ENCODE data around the gene CCDC92. TPM values are rescaled to one million over a fixed set of nuclear protein-coding genes. Genes with fewer than 3 reads are reported as not detected.

CCDC92 gene
- total and polyA plus RNA-seq, 2 donors (not counting 3 experiments of a cell fraction or from before 2014, with no cell fraction given): 41.2 to 41.6 TPM

DNA sequence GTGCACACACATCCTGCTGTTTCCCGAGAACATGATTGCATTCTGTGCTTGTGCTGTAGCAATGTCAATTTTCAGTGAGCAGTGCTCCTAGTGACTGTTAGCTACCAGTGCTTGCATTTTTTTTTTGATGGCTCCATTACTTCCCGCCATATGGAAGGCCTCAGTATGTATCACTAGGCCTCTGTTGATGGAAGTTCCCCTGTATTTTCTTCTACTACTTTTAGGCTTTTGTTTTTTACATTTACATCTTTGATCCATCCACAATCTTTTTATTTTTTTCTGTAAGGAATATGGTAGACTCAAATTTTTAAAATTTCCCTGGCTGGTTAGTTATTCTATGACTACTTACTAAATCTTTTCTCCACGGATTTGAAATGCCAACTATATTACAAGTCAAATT, 49.5 kb upstream of the CCDC92 start:
- H3K9me3 ChIP-seq (replicated peaks; ENCODE audit: control insufficient read depth, insufficient read depth, low read length): no peaks in the 10 kb centered on the region
- no peak overlapping the region for H3K9ac ChIP-seq (replicated peaks; ENCODE audit: extremely low read depth, insufficient read depth, low read length)
- DNase-seq (ENCODE audit: low read depth, low spot score) (no peak), FAIRE-seq (no peak)
- ChIA-PET CTCF (interaction anchor here (0.6 to 1.7 kb wide), 2 partner anchors 10 to 116 kb away, joined by 3 to 5 read pairs; no protein-coding TSS in a partner anchor), POLR2A (no interaction called here)
- H3K79me2 ChIP-seq (ENCODE audit: control insufficient read depth, insufficient read depth, low read length): no peaks in the 10 kb centered on the region
- BruUV-seq (replicated peaks): no TSS peak
- H3K4me2 ChIP-seq (ENCODE audit: insufficient read depth, low read length): no peak overlapping the region
- intact Hi-C loops (cut with micrococcal nuclease) (no loop called here), dilution Hi-C loops (cut with MboI; ENCODE audit: extremely low pct_ligation_motif_present, low sequenced_read_pairs) (no loop called here)
- no peak for TF ChIP-seq MYC (IDR thresholded peaks at IDR 0.05; ENCODE audit: low read depth, low read length)
- TF ChIP-seq EZH2 (IDR thresholded peaks at IDR 0.05; ENCODE audit: borderline replicate concordance, low read depth, low read length, severe bottlenecking): no peak
- no peak for TF ChIP-seq JUN (IDR thresholded peaks at IDR 0.05; ENCODE audit: borderline replicate concordance, insufficient read depth, insufficient read length, low read depth)
- TF ChIP-seq, protein P1, sequence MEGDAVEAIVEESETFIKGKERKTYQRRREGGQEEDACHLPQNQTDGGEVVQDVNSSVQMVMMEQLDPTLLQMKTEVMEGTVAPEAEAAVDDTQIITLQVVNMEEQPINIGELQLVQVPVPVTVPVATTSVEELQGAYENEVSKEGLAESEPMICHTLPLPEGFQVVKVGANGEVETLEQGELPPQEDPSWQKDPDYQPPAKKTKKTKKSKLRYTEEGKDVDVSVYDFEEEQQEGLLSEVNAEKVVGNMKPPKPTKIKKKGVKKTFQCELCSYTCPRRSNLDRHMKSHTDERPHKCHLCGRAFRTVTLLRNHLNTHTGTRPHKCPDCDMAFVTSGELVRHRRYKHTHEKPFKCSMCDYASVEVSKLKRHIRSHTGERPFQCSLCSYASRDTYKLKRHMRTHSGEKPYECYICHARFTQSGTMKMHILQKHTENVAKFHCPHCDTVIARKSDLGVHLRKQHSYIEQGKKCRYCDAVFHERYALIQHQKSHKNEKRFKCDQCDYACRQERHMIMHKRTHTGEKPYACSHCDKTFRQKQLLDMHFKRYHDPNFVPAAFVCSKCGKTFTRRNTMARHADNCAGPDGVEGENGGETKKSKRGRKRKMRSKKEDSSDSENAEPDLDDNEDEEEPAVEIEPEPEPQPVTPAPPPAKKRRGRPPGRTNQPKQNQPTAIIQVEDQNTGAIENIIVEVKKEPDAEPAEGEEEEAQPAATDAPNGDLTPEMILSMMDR (IDR thresholded peaks at IDR 0.05; ENCODE audit: extremely low read depth in 1 of 2, insufficient read depth in 1 of 2, low read depth in 1 of 2, low read length in 2 of 2): no peak
- TF ChIP-seq, protein P2, sequence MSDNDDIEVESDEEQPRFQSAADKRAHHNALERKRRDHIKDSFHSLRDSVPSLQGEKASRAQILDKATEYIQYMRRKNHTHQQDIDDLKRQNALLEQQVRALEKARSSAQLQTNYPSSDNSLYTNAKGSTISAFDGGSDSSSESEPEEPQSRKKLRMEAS (IDR thresholded peaks at IDR 0.05; ENCODE audit: insufficient read depth, insufficient read length): no peak
- TF ChIP-seq FOS (IDR thresholded peaks at IDR 0.05; ENCODE audit: borderline replicate concordance, insufficient read depth, low read length): no peak
- no peak for TF ChIP-seq GATA2 (IDR thresholded peaks at IDR 0.05; ENCODE audit: insufficient read depth, insufficient read length, low read depth, low read length)
- H3K36me3 ChIP-seq (ENCODE audit: control insufficient read depth in 2 of 2, extremely low read depth in 1 of 2, insufficient read depth in 2 of 2, low read length in 2 of 2): no peaks in the 10 kb centered on the region
- H3K9me1 ChIP-seq (replicated peaks; ENCODE audit: control insufficient read depth, extremely low read depth, insufficient read depth, low read length): no peaks in the 10 kb centered on the region
- no peaks in the 10 kb centered on the region for H4K20me1 ChIP-seq (replicated peaks; ENCODE audit: control insufficient read depth, extremely low read depth, insufficient read depth, low read length)
- no peak overlapping the region for H3K27ac ChIP-seq (ENCODE audit: insufficient read depth, low read depth, low read length)
- H2AFZ ChIP-seq (ENCODE audit: low read depth, low read length): no peak overlapping the region
- H3K27me3 ChIP-seq (ENCODE audit: control insufficient read depth in 2 of 2, insufficient read depth in 2 of 2, low read length in 2 of 2): no peaks in the 10 kb centered on the region
- H3K4me3 ChIP-seq (replicated peaks in 1 of 3; ENCODE audit: insufficient read depth in 1 of 3, low read depth in 1 of 3, low read length in 3 of 3): no peak overlapping the region
- peaks cover 8% of the 10 kb centered on the region for H3K4me1 ChIP-seq (ENCODE audit: control insufficient read depth, extremely low read depth, insufficient read depth, low read length)
